ENCODE results near the gene TRMT6.

The TRMT6 gene

DNA sequence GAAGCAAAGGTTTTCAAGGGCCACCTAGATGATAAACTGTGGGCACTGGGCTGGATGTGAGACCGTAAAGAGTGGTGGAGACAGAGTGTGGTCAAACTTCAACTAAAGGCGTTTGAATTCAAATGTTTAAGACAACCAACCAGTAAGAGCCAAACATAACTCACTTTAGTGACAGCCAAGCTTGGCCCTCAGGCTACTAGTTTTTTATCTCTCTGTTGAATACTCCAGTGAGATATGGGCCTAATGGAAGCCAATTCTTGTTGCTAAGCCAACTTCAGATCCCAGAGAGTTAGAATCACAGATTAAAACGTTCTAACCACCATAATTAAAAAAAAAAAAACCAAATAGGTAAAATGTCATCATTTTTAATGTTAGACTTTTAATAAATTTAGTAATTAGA, 57.3 kb downstream of the TRMT6 start:
- no peak overlapping the region for H3K4me3 ChIP-seq (ENCODE audit: low read depth, low read length)
- in situ Hi-C loops (cut with HindIII; ENCODE audit: low sequenced_read_pairs): no loop called here
- TF ChIP-seq, protein P1, sequence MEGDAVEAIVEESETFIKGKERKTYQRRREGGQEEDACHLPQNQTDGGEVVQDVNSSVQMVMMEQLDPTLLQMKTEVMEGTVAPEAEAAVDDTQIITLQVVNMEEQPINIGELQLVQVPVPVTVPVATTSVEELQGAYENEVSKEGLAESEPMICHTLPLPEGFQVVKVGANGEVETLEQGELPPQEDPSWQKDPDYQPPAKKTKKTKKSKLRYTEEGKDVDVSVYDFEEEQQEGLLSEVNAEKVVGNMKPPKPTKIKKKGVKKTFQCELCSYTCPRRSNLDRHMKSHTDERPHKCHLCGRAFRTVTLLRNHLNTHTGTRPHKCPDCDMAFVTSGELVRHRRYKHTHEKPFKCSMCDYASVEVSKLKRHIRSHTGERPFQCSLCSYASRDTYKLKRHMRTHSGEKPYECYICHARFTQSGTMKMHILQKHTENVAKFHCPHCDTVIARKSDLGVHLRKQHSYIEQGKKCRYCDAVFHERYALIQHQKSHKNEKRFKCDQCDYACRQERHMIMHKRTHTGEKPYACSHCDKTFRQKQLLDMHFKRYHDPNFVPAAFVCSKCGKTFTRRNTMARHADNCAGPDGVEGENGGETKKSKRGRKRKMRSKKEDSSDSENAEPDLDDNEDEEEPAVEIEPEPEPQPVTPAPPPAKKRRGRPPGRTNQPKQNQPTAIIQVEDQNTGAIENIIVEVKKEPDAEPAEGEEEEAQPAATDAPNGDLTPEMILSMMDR (IDR thresholded peaks at IDR 0.05; ENCODE audit: low read depth, low read length): no peak
- no peak for DNase-seq (ENCODE audit: low read depth, low spot score)

GRCh38 chr20:5890773-5891441, 59.4 kb downstream of the TRMT6 start:
- TF ChIP-seq, protein P1 (IDR thresholded peaks at IDR 0.05; ENCODE audit: low read depth, low read length): no peak

DNA sequence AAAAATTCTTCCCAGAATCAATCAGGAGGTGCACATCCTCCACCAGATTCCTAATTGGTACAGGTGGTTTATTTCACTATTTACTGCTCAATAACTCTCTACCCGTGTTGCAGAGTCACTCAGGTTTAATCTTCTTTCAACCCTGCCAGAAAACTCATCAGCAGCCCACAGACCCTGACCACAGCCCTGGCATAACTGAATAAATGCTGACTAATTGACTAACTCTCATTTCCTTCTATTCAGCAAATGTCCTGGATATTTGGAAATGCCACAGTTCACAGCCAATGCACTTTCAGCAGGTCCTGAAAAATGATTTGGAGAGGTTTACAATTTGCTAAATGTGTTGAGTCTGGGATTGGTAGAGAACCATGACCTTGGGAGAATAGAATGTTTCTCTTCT, 62.3 kb downstream of the TRMT6 start:
- H3K4me3 ChIP-seq (ENCODE audit: low read depth, low read length): no peak overlapping the region
- in situ Hi-C loops (cut with HindIII; ENCODE audit: low sequenced_read_pairs): no loop called here
- no peak for DNase-seq (ENCODE audit: low read depth, low spot score)
- TF ChIP-seq, protein P1 (IDR thresholded peaks at IDR 0.05; ENCODE audit: low read depth, low read length): no peak

More at GRCh38 chr20:5890773-5891441, 59.4 kb downstream of the TRMT6 start:
- in situ Hi-C loops (cut with HindIII; ENCODE audit: low sequenced_read_pairs): no loop called here
- DNase-seq (ENCODE audit: low read depth, low spot score): no peak
- H3K4me3 ChIP-seq (ENCODE audit: low read depth, low read length): no peak overlapping the region

DNA sequence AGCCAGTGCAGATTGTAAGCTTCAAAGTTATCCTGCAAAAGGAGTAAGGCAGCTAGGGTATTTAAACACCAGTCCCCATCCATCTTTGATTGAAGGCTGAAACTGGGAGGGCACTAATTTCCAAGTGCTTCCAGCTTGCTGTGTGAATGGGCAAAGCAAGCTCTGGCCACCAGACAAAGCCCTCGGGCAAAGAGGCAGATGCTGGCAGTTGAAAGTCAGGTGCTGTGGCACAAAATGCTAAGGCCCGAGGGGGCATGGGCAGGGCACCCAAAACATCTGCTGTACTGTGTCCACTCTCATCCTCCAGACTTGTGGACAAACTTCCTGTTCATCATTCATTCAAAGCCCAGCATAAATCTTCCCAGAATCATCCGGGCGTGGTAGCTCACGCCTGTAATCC, 62.9 kb downstream of the TRMT6 start:
- no peak overlapping the region for H3K4me3 ChIP-seq (ENCODE audit: low read depth, low read length)
- TF ChIP-seq, protein P1 (IDR thresholded peaks at IDR 0.05; ENCODE audit: low read depth, low read length): no peak
- in situ Hi-C loops (cut with HindIII; ENCODE audit: low sequenced_read_pairs): no loop called here
- DNase-seq (ENCODE audit: low read depth, low spot score): no peak
